GM18520 (cell line): ENCODE measurements around the gene ZPBP2.
"Not testable (repeated sequence)": the region's sequence is repeated elsewhere in the genome, so short reads cannot be mapped to it uniquely, and the experiment has no call there.

Experiments
- ATAC-seq: cut with Tn5 transposase; IDR thresholded peaks from one replicate; pipeline ENCODE4 v1.9.1; 2021; ENCODE audit not compliant: unreplicated experiment

Gene ZPBP2

GRCh38 chr17:39867880-39868553 is at the start of gene ZPBP2:
Gene ZPBP2, plus strand, starts transcription at chr17:39868202. Its CDS starts 153 bp downstream, at chr17:39868355.
- ATAC-seq = no peak

GRCh38 chr17:39818358-39819000 is 49.5 kb upstream of the ZPBP2 start:
- ATAC-seq = no peak

- ATAC-seq = no peak
Observed at GRCh38 chr17:39820541-39820940, 47.5 kb upstream of the ZPBP2 start.

- no peak for ATAC-seq
Observed at GRCh38 chr17:39820987-39821386, 47.0 kb upstream of the ZPBP2 start.

GRCh38 chr17:39822051-39822451 is 46.0 kb upstream of the ZPBP2 start:
- no peak for ATAC-seq

GRCh38 chr17:39823407-39824054 is 44.5 kb upstream of the ZPBP2 start:
- no peak for ATAC-seq

GRCh38 chr17:39826334-39826733 is 41.7 kb upstream of the ZPBP2 start:
- ATAC-seq = no peak

GRCh38 chr17:39828443-39828842 is 39.6 kb upstream of the ZPBP2 start:
- ATAC-seq = no peak

- ATAC-seq = no peak
Observed at GRCh38 chr17:39831588-39831987, 36.4 kb upstream of the ZPBP2 start.

GRCh38 chr17:39834017-39834416 is 34.0 kb upstream of the ZPBP2 start:
- ATAC-seq = no peak

- ATAC-seq = no peak
Observed at GRCh38 chr17:39835038-39835786, 32.8 kb upstream of the ZPBP2 start.

- no peak for ATAC-seq
Observed at GRCh38 chr17:39836117-39836516, 31.9 kb upstream of the ZPBP2 start.

- no peak for ATAC-seq
Observed at GRCh38 chr17:39838057-39838456, 29.9 kb upstream of the ZPBP2 start.

- no peak for ATAC-seq
Observed at GRCh38 chr17:39838784-39839183, 29.2 kb upstream of the ZPBP2 start.

- ATAC-seq = no peak
Observed at GRCh38 chr17:39841134-39841683, 26.8 kb upstream of the ZPBP2 start.

GRCh38 chr17:39845052-39845846 is 22.8 kb upstream of the ZPBP2 start:
- no peak for ATAC-seq

GRCh38 chr17:39846205-39846604 is 21.8 kb upstream of the ZPBP2 start:
- no peak for ATAC-seq

GRCh38 chr17:39848600-39848999 is 19.4 kb upstream of the ZPBP2 start:
- no peak for ATAC-seq

- ATAC-seq = not testable (repeated sequence)
Observed at GRCh38 chr17:39850186-39850585, 17.8 kb upstream of the ZPBP2 start.

GRCh38 chr17:39852239-39852638 is 15.8 kb upstream of the ZPBP2 start:
- ATAC-seq = no peak
